Measurements from ENCODE around the gene RASL11B.

RASL11B gene

GRCh38 chr4:52838729-52839586 lies 23.2 kb upstream of the RASL11B start:
- Histone ChIP-seq H3K9me3 (ENCODE audit: control insufficient read depth, low read length) (no peaks in the 10 kb centered on the region), H3K36me3 (ENCODE audit: control insufficient read depth, insufficient read depth, low read length) (no peaks in the 10 kb centered on the region), H3K4me3 (ENCODE audit: low read depth, low read length) (no peak overlapping the region), H3K79me2 (no peaks in the 10 kb centered on the region), H3K4me2 (ENCODE audit: low read length) (no peak overlapping the region), H3K27me3 (ENCODE audit: control insufficient read depth, insufficient read depth, low read length) (no peaks in the 10 kb centered on the region), H3K4me1 (peaks cover 2% of the 10 kb centered on the region), H3K9ac (no peak overlapping the region), H2AFZ (no peak overlapping the region), H3K27ac (no peak overlapping the region)
- TF ChIP-seq, protein P1, sequence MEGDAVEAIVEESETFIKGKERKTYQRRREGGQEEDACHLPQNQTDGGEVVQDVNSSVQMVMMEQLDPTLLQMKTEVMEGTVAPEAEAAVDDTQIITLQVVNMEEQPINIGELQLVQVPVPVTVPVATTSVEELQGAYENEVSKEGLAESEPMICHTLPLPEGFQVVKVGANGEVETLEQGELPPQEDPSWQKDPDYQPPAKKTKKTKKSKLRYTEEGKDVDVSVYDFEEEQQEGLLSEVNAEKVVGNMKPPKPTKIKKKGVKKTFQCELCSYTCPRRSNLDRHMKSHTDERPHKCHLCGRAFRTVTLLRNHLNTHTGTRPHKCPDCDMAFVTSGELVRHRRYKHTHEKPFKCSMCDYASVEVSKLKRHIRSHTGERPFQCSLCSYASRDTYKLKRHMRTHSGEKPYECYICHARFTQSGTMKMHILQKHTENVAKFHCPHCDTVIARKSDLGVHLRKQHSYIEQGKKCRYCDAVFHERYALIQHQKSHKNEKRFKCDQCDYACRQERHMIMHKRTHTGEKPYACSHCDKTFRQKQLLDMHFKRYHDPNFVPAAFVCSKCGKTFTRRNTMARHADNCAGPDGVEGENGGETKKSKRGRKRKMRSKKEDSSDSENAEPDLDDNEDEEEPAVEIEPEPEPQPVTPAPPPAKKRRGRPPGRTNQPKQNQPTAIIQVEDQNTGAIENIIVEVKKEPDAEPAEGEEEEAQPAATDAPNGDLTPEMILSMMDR (IDR thresholded peaks at IDR 0.05), result no peak

DNA sequence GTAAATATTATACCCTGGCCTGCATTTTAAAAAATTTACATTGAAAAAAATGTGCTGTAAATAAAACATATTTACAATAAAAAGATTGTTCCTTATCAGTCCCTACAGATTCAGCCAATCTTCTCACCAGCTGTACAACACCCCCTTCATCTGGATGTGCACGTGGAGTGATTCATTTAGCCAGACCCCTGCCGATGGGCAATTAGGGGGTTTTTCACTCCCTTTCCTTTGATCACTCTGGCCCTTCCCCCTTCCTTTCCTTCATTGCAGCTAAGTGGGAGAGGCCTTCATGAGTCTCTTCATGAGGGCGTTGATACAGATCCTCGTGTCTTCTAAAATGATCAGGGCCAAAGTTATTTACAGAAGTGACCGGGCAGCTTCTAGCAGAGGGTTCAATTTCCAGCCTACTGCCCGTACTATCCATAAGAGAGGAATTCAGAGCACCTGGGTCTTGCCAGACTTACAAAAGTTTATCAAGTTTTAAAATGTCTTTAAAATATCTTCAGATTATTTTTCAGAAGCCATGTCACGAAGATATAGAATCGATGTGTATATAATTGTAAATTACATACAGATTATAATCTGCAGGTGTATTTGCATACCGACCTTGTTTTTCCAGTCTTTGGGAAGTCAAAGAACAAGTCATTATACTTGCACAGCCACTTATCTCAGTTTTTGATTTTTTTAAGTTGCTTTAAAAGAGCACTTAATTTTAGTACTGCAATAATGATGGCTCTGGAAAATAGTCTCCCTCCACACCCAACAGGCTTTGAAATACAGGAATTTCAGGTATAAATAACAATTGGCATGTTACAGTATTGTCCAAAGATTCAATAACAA lies 21.4 kb upstream of the RASL11B start:
- no peak overlapping the region for H3K4me2 ChIP-seq (ENCODE audit: low read length)
- H3K79me2 ChIP-seq, result no peaks in the 10 kb centered on the region
- H2AFZ ChIP-seq, result peak overlapping the region; percentile 46
- H3K9me3 ChIP-seq (ENCODE audit: control insufficient read depth, low read length), result no peaks in the 10 kb centered on the region
- no peaks in the 10 kb centered on the region for H3K36me3 ChIP-seq (ENCODE audit: control insufficient read depth, insufficient read depth, low read length)
- TF ChIP-seq, protein P1 (IDR thresholded peaks at IDR 0.05), result no peak
- peaks cover 2% of the 10 kb centered on the region for H3K4me1 ChIP-seq
- H3K9ac ChIP-seq, result no peak overlapping the region
- H3K27ac ChIP-seq, result no peak overlapping the region
- H3K27me3 ChIP-seq (ENCODE audit: control insufficient read depth, insufficient read depth, low read length), result no peaks in the 10 kb centered on the region
- H3K4me3 ChIP-seq (ENCODE audit: low read depth, low read length), result no peak overlapping the region

DNA sequence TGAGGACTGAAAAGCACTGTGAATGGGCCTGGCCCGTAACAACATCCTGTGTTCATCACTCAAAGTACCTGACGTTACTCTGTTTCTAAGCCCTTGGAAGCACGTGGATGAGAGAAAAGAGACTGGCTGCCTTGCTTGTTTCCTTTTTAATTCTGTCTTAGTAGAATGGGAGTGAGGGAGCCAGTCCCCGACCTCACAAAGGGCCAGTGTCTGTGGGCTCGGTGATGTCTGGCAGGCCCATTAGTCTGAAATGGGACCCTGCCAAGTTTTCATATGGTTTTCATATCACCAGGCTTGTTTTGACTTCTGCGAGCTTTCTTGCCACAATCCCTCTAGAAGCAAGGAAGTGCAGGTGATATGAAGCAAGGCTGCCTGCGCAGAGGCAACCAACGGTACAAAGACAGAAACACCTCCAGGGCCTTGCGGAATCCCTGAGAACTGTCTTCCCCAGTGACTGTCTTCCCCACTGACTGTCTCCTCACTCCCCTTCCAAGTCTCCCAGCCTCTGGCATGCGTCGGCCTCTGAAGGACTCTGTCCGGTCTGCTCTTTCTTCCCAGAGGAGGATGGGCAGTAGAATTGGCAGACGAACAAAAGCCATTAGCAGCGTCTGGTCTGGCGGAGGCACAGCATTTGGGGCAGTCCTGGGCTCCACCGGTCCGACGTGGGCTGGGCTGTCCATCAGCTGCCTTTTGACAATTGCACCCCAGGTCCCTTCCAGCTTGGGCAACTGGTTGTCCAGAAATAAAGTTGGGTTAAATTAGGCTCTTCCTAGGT lies 20.2 kb upstream of the RASL11B start:
- TF ChIP-seq, protein P1 (IDR thresholded peaks at IDR 0.05), result no peak
- no peaks in the 10 kb centered on the region for H3K27me3 ChIP-seq (ENCODE audit: control insufficient read depth, insufficient read depth, low read length)
- no peak overlapping the region for H3K4me2 ChIP-seq (ENCODE audit: low read length)
- no peaks in the 10 kb centered on the region for H3K9me3 ChIP-seq (ENCODE audit: control insufficient read depth, low read length)
- H2AFZ ChIP-seq, result peak overlapping the region; percentile 50
- H3K9ac ChIP-seq, result no peak overlapping the region
- H3K27ac ChIP-seq, result no peak overlapping the region
- H3K4me1 ChIP-seq, result peaks cover 2% of the 10 kb centered on the region
- H3K4me3 ChIP-seq (ENCODE audit: low read depth, low read length), result no peak overlapping the region
- H3K79me2 ChIP-seq, result no peaks in the 10 kb centered on the region
- H3K36me3 ChIP-seq (ENCODE audit: control insufficient read depth, insufficient read depth, low read length), result no peaks in the 10 kb centered on the region

DNA sequence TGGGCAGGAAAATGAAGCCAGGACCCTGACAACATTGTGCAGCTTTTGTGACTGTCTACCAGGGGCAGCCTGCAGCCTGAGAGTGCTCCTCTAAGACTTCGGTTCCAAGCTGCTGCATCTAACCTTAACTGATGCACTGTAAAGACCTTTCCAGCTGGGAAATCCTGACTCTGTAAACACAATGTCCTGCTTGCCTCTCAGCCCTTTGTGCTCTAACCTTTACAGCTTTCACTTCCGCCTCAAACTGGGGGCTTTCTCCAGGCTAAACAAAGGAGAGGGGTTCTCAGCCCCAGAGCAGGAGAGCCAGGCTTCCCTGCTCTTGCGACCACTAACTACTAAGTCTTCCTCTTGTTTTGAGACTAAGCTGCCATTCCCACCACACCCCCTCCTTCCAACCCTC lies 19.3 kb upstream of the RASL11B start:
- H3K9me3 ChIP-seq (ENCODE audit: control insufficient read depth, low read length), result no peaks in the 10 kb centered on the region
- no peaks in the 10 kb centered on the region for H3K27me3 ChIP-seq (ENCODE audit: control insufficient read depth, insufficient read depth, low read length)
- H3K79me2 ChIP-seq, result no peaks in the 10 kb centered on the region
- no peak overlapping the region for H3K27ac ChIP-seq
- H3K36me3 ChIP-seq (ENCODE audit: control insufficient read depth, insufficient read depth, low read length), result no peaks in the 10 kb centered on the region
- no peak overlapping the region for H3K4me2 ChIP-seq (ENCODE audit: low read length)
- H2AFZ ChIP-seq, result peak overlapping the region; percentile 56
- TF ChIP-seq, protein P1 (IDR thresholded peaks at IDR 0.05), result no peak
- no peak overlapping the region for H3K4me3 ChIP-seq (ENCODE audit: low read depth, low read length)
- peaks cover 2% of the 10 kb centered on the region for H3K4me1 ChIP-seq
- no peak overlapping the region for H3K9ac ChIP-seq

Data from parathyroid adenoma (tissue), 2 donors.